Effector memory CD4-positive, alpha-beta T cell (primary cell): ENCODE measurements around the gene PHF23.
A peak's percentile ranks its signal among the peaks of the same experiment; 100 is the strongest.

Experiments
- DNase-seq, 3 donors: peaks; one replicate each; pipeline ENCODE4 v3.0.0-alpha.2; 2020
- H3K27ac ChIP-seq: 2 replicates; pipeline ENCODE4 v1.7.0; 2013; ENCODE audit warnings: mild to moderate bottlenecking, low read length, moderate library complexity; ENCODE audit not compliant: insufficient read depth, poor library complexity, severe bottlenecking
- H3K27me3 ChIP-seq: replicated peaks from 2 replicates; pipeline ENCODE4 v1.7.0; 2013; ENCODE audit warnings: mild to moderate bottlenecking, low read length; ENCODE audit not compliant: insufficient read depth, control insufficient read depth, poor library complexity, severe bottlenecking
- H3K36me3 ChIP-seq: 2 replicates; pipeline ENCODE4 v1.7.0; 2013; ENCODE audit warnings: mild to moderate bottlenecking, low read length, moderate library complexity; ENCODE audit not compliant: control insufficient read depth, insufficient read depth
- H3K4me1 ChIP-seq: 2 replicates; pipeline ENCODE4 v1.7.0; 2013; ENCODE audit warnings: low read length, mild to moderate bottlenecking; ENCODE audit not compliant: control insufficient read depth, insufficient read depth, poor library complexity, severe bottlenecking
- H3K4me3 ChIP-seq: 2 replicates; pipeline ENCODE4 v1.7.0; 2013; ENCODE audit warnings: low read length, low read depth, mild to moderate bottlenecking; ENCODE audit not compliant: insufficient read depth, poor library complexity, severe bottlenecking
- H3K9me3 ChIP-seq: 2 replicates; pipeline ENCODE4 v1.7.0; 2013; ENCODE audit warnings: mild to moderate bottlenecking, low read length, moderate library complexity; ENCODE audit not compliant: control insufficient read depth

Gene PHF23

DNA sequence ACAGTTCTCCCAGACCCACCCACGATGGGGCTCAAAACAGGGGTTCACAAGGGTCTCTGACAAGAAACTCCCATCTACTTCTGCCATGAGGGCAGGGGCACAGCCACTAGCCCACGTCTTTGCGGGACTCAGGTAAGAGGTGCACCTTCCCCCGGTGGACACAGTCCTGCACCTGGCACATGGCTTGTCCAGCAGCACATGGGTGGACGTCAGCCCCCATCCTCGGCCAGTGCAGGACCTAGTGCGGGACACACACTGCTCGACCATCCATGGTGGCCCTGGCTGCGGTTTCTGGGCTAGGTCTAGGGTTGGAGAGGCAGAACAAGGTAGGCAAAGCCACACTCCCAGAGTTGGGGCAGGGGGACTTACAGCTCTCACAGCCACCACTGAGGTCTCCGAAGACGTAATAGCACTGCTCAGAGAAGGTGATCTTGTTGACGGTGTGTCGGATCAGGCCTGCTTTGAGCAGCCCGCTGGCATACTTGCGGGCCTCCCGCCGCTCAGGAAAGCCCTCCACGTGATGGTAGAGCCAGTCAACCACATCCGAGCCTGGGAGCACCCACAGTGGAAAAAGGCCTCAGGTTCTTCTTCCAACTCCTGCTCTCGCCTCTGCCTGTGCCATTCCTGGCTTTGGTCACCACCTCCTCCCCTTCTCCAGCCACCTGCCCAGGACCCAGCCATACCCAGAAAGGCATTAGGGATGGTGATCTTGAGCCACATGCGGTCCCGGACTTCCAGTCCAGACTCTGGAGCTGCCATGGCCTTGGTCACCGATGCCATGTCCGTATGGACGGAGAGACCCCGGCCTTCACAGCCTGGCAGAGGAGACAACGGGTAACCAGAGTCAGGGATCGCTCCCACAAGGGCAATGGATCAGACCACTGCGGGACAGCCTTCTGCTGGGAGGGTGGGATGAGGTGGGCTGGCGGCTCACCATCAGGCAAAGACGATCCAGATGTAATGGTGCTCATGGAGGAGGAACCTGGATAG lies 12.2 kb downstream of the PHF23 start:
- H3K9me3 ChIP-seq = no peaks in the 10 kb centered on the region
- H3K36me3 ChIP-seq = peaks cover 71% of the 10 kb centered on the region
- H3K4me1 ChIP-seq = no peaks in the 10 kb centered on the region
- H3K27ac ChIP-seq = no peak overlapping the region
- H3K27me3 ChIP-seq = no peaks in the 10 kb centered on the region
- H3K4me3 ChIP-seq = no peak overlapping the region
- DNase-seq = no peak

GRCh38 chr17:7225711-7226331 lies 13.4 kb downstream of the PHF23 start:
- Histone ChIP-seq H3K36me3 (peaks cover 73% of the 10 kb centered on the region), H3K27me3 (no peaks in the 10 kb centered on the region), H3K4me3 (no peak overlapping the region), H3K9me3 (no peaks in the 10 kb centered on the region), H3K27ac (no peak overlapping the region), H3K4me1 (peaks cover under 1% of the 10 kb centered on the region)
- DNase-seq = no peak

- Histone ChIP-seq H3K4me1 (peaks cover 11% of the 10 kb centered on the region), H3K4me3 (no peak overlapping the region), H3K27me3 (no peaks in the 10 kb centered on the region), H3K27ac (no peak overlapping the region), H3K36me3 (peaks cover 65% of the 10 kb centered on the region), H3K9me3 (no peaks in the 10 kb centered on the region)
- DNase-seq = no peak
These were observed 14.6 kb downstream of the PHF23 start for GRCh38 chr17:7224661-7225111.

DNA sequence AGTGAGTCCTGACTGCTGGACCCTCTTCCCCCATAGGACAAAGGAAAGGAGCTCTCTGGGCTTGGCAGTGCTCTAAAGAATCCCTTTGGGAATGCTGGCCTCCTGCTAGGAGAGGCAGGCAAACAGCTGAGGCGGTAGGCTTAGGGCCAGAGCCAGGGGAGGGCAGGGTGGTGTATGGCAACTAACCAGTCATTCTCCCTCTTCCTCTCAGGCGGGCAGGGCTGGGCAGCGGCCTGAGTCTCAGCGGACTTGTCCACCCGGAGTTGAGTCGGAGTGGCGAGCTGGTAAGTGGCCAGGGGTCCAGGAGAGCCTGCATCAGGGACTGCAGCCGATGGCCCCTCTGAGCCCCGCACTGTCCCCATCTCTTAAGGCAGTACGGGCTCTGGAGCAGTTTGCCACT lies 15.1 kb downstream of the PHF23 start:
- no peak overlapping the region for H3K4me3 ChIP-seq
- H3K27ac ChIP-seq = no peak overlapping the region
- H3K27me3 ChIP-seq = no peaks in the 10 kb centered on the region
- no peak for DNase-seq
- H3K36me3 ChIP-seq = peaks cover 60% of the 10 kb centered on the region
- H3K4me1 ChIP-seq = peaks cover 17% of the 10 kb centered on the region
- H3K9me3 ChIP-seq = no peaks in the 10 kb centered on the region

DNA sequence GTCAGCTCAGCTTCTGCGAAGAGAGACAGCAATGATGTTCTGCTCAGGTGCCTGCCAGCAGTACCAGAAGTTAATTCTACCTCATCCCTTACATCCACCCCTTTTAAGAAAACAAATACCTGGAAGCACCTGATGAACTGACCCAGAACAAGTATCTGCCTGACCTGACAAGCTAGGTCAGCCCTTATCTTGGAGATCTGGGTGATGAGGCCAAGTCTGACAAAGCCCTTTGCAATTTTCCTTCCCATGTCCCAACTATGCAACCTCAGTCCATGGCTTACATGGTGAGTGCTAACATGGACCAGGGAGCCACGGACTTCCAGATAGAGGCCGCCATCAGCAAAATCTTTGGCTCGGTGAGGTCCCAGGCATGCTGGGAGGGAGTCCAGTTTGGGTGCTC lies 15.9 kb downstream of the PHF23 start:
- Histone ChIP-seq H3K4me3 (no peak overlapping the region), H3K36me3 (peaks cover 52% of the 10 kb centered on the region), H3K9me3 (no peaks in the 10 kb centered on the region), H3K27me3 (no peaks in the 10 kb centered on the region), H3K4me1 (peaks cover 17% of the 10 kb centered on the region), H3K27ac (no peak overlapping the region)
- DNase-seq = no peak

DNA sequence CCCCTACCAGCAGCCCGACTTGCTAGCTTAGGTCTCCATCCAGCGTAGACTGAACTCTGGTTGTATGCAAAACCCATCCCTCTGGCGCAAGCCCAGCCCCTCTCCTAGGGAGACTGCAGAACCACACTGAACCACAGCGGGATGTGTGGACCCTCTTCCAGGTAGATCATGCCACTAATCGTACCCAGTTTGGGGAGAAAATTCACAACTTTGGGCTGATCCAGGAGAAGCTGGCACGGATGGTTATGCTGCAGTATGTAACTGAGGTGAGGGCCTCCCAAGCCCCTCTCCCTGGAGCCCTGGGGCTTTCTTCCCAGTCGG lies 16.3 kb downstream of the PHF23 start:
- no peak overlapping the region for H3K27ac ChIP-seq
- H3K27me3 ChIP-seq = no peaks in the 10 kb centered on the region
- no peak for DNase-seq
- H3K4me3 ChIP-seq = no peak overlapping the region
- H3K4me1 ChIP-seq = peaks cover 17% of the 10 kb centered on the region
- peaks cover 49% of the 10 kb centered on the region for H3K36me3 ChIP-seq
- no peaks in the 10 kb centered on the region for H3K9me3 ChIP-seq

GRCh38 chr17:7222093-7222971 lies 16.9 kb downstream of the PHF23 start:
- no peak overlapping the region for H3K4me3 ChIP-seq
- H3K9me3 ChIP-seq = no peaks in the 10 kb centered on the region
- no peak overlapping the region for H3K27ac ChIP-seq
- peaks cover 47% of the 10 kb centered on the region for H3K36me3 ChIP-seq
- no peaks in the 10 kb centered on the region for H3K27me3 ChIP-seq
- no peak for DNase-seq
- peaks cover 23% of the 10 kb centered on the region for H3K4me1 ChIP-seq

DNA sequence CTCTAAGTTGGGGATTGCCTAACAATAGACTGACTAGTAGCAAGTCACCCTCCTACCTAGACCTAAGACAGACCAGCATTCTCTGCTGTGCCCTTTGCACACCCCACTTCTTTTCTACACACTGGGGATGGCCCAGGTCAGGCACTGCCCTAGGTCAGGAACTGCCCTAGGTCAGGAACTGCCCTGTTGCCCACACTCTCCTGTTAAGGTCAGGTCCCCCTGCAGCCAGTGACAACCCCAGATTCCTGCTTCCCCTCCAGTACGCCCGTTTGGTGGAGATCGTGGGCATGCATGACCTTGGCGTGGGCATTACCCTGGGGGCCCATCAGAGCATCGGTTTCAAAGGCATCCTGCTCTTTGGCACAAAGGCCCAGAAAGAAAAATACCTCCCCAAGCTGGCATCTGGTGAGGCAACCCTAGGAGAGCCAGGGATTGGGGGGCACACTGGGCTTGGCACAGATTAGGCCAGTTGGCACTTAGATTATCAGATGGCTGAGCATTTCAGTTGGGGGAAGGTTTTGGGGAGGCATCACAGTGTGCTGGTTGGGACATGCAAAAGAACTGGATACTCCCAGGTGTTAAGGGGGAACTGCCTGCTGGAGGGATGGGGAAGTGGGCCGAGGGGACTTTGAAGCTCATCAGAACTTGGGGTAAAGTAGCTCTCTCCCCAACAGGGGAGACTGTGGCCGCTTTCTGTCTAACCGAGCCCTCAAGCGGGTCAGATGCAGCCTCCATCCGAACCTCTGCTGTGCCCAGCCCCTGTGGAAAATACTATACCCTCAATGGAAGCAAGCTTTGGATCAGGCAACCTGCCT lies 17.8 kb downstream of the PHF23 start:
- H3K27ac ChIP-seq = peak overlapping the region; percentile 83

GRCh38 chr17:7220593-7221277 lies 18.5 kb downstream of the PHF23 start:
- H3K9me3 ChIP-seq = no peaks in the 10 kb centered on the region
- H3K27me3 ChIP-seq = no peaks in the 10 kb centered on the region
- peak overlapping the region; percentile 83 for H3K27ac ChIP-seq
- H3K4me3 ChIP-seq = peak overlapping the region; percentile 91
- H3K4me1 ChIP-seq = peaks cover 28% of the 10 kb centered on the region
- peaks cover 35% of the 10 kb centered on the region for H3K36me3 ChIP-seq
- peak; percentile 21 to 38 (median 25) for DNase-seq

More for the DNA sequence above, 17.8 kb downstream of the PHF23 start:
- Histone ChIP-seq H3K4me1 (peaks cover 28% of the 10 kb centered on the region), H3K36me3 (peaks cover 40% of the 10 kb centered on the region), H3K9me3 (no peaks in the 10 kb centered on the region), H3K27me3 (no peaks in the 10 kb centered on the region), H3K4me3 (no peak overlapping the region)
- no peak for DNase-seq
